HK-2 (cell line): Measurements from ENCODE around the gene MBNL2.
"Not testable (repeated sequence)": the region's sequence is repeated elsewhere in the genome, so short reads cannot be mapped to it uniquely, and the experiment has no call there.

Experiments
- DNase-seq: peaks from one replicate; pipeline ENCODE4 v3.0.0-alpha.2; 2018; ENCODE audit not compliant: unreplicated experiment

The MBNL2 gene

GRCh38 chr13:97347255-97347932 lies 125.3 kb downstream of the MBNL2 start:
- no peak for DNase-seq

- DNase-seq: no peak
Observed at GRCh38 chr13:97348569-97349100, 126.5 kb downstream of the MBNL2 start.

GRCh38 chr13:97352012-97352411 lies 129.9 kb downstream of the MBNL2 start:
- DNase-seq: not testable (repeated sequence)

- DNase-seq: no peak
Observed at GRCh38 chr13:97352815-97353214, 130.7 kb downstream of the MBNL2 start.

- no peak for DNase-seq
Observed at GRCh38 chr13:97353927-97354675, 132.0 kb downstream of the MBNL2 start.

GRCh38 chr13:97354808-97355207 lies 132.7 kb downstream of the MBNL2 start:
- DNase-seq: no peak

- DNase-seq: no peak
Observed at GRCh38 chr13:97356592-97356991, 134.5 kb downstream of the MBNL2 start.

GRCh38 chr13:97359181-97360057 lies 137.3 kb downstream of the MBNL2 start:
- DNase-seq: peak; percentile 9

GRCh38 chr13:97360610-97361009 lies 138.5 kb downstream of the MBNL2 start:
- DNase-seq: no peak

GRCh38 chr13:97364031-97364430 lies 141.9 kb downstream of the MBNL2 start:
- no peak for DNase-seq

- DNase-seq: no peak
Observed at GRCh38 chr13:97364827-97365226, 142.7 kb downstream of the MBNL2 start.

GRCh38 chr13:97366172-97366688 lies 144.1 kb downstream of the MBNL2 start:
- no peak for DNase-seq

- peak; percentile 58 for DNase-seq
Observed at GRCh38 chr13:97367016-97367822, 145.1 kb downstream of the MBNL2 start.

- DNase-seq: no peak
Observed at GRCh38 chr13:97369261-97369893, 147.2 kb downstream of the MBNL2 start.

- DNase-seq: no peak
Observed at GRCh38 chr13:97371486-97372109, 149.5 kb downstream of the MBNL2 start.

- no peak for DNase-seq
Observed at GRCh38 chr13:97372936-97373335, 150.8 kb downstream of the MBNL2 start.

- DNase-seq: no peak
Observed at GRCh38 chr13:97373787-97374186, 151.7 kb downstream of the MBNL2 start.

- no peak for DNase-seq
Observed at GRCh38 chr13:97376981-97377380, 154.8 kb downstream of the MBNL2 start.

GRCh38 chr13:97379386-97379785 lies 157.3 kb downstream of the MBNL2 start:
- no peak for DNase-seq

- no peak for DNase-seq
Observed at GRCh38 chr13:97380696-97381095, 158.6 kb downstream of the MBNL2 start.
